ENCODE data around the gene CAMP.
"Not testable (repeated sequence)": the region's sequence is repeated elsewhere in the genome, so short reads cannot be mapped to it uniquely, and the experiment has no call there.

The CAMP gene

DNA sequence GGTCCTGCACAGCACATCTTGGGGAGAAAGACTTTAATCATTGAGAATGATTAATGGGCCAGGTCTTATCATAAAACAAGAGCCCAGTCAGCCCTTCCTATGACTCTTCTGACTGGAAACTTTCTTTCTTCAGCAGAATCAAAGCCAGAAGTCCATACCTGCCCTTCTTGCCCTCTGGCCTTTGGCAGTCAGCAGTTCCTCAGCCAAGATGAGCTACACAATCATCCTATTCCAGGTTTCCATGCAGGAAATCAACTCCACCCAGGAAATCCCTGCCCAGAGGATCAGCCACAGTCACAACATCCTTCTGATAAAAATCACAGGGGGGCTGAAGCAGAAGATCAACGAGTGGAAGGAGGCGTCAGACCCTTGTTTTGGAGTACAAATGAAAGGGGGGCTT lies 44.5 kb downstream of the CAMP start:
- H3K4me3 Mint-ChIP-seq: peak overlapping the region; percentile 54

GRCh38 chr3:48268381-48268935 lies 45.2 kb downstream of the CAMP start:
- peak overlapping the region; percentile 62 for H3K4me3 Mint-ChIP-seq
- H3K9me3 Mint-ChIP-seq: no peaks in the 10 kb centered on the region
- peak overlapping the region; percentile 90 for H3K27ac Mint-ChIP-seq
- peaks cover 42% of the 10 kb centered on the region for H3K4me1 Mint-ChIP-seq (ENCODE audit: low read depth)
- H3K27me3 Mint-ChIP-seq: no peaks in the 10 kb centered on the region
- H3K36me3 Mint-ChIP-seq (ENCODE audit: low read depth): peaks cover 57% of the 10 kb centered on the region

More for the DNA sequence above, 44.5 kb downstream of the CAMP start:
- Mint-ChIP-seq H3K27ac (peak overlapping the region; percentile 90), H3K9me3 (no peaks in the 10 kb centered on the region), H3K27me3 (no peaks in the 10 kb centered on the region), H3K4me1 (ENCODE audit: low read depth) (peaks cover 42% of the 10 kb centered on the region), H3K36me3 (ENCODE audit: low read depth) (peaks cover 57% of the 10 kb centered on the region)

GRCh38 chr3:48268936-48269561 lies 45.8 kb downstream of the CAMP start:
- Mint-ChIP-seq H3K27ac (peak overlapping the region; percentile 90), H3K36me3 (ENCODE audit: low read depth) (peaks cover 53% of the 10 kb centered on the region), H3K4me1 (ENCODE audit: low read depth) (peaks cover 42% of the 10 kb centered on the region), H3K9me3 (no peaks in the 10 kb centered on the region), H3K27me3 (no peaks in the 10 kb centered on the region), H3K4me3 (peak overlapping the region; percentile 62)

DNA sequence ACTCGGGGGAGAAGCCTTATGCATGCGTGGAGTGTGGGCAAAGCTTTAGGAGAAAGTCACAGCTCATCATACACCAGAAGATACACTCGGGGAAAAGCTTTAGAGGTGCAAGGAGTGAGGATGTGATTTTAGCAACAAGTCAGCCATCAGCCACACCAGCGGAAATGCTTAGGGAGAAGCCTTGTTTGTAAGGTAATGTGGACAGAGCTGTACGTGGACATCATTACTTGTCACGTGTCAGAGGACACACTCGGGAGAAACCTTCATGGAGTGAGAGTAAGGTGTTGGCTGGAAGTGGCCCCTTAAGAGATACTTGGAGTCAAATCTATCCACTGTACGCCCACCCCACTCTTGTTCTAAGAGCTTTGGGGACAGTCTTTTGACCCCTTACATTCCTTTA lies 46.3 kb downstream of the CAMP start:
- Mint-ChIP-seq H3K27ac (peak overlapping the region; percentile 90), H3K4me3 (peak overlapping the region; percentile 62), H3K36me3 (ENCODE audit: low read depth) (peaks cover 50% of the 10 kb centered on the region), H3K9me3 (no peaks in the 10 kb centered on the region), H3K4me1 (ENCODE audit: low read depth) (peaks cover 42% of the 10 kb centered on the region), H3K27me3 (no peaks in the 10 kb centered on the region)

GRCh38 chr3:48270306-48270705 lies 47.0 kb downstream of the CAMP start:
- Mint-ChIP-seq H3K4me1 (ENCODE audit: low read depth) (peaks cover 42% of the 10 kb centered on the region), H3K27ac (peak overlapping the region; percentile 83), H3K36me3 (ENCODE audit: low read depth) (peaks cover 50% of the 10 kb centered on the region), H3K27me3 (no peaks in the 10 kb centered on the region), H3K4me3 (no peak overlapping the region), H3K9me3 (no peaks in the 10 kb centered on the region)

- H3K9me3 Mint-ChIP-seq, H3K4me3 Mint-ChIP-seq, H3K27ac Mint-ChIP-seq, H3K27me3 Mint-ChIP-seq: not testable (repeated sequence)
- H3K36me3 Mint-ChIP-seq (ENCODE audit: low read depth): peaks cover 46% of the 10 kb centered on the region
- H3K4me1 Mint-ChIP-seq (ENCODE audit: low read depth): peaks cover 42% of the 10 kb centered on the region
Observed at GRCh38 chr3:48271223-48271622, 47.9 kb downstream of the CAMP start.

GRCh38 chr3:48271763-48272498 lies 48.6 kb downstream of the CAMP start:
- Mint-ChIP-seq H3K27ac (no peak overlapping the region), H3K4me3 (no peak overlapping the region), H3K36me3 (ENCODE audit: low read depth) (peaks cover 41% of the 10 kb centered on the region), H3K9me3 (no peaks in the 10 kb centered on the region), H3K4me1 (ENCODE audit: low read depth) (peaks cover 39% of the 10 kb centered on the region), H3K27me3 (no peaks in the 10 kb centered on the region)

GRCh38 chr3:48273594-48274211 lies 50.4 kb downstream of the CAMP start:
- peaks cover 23% of the 10 kb centered on the region for H3K4me1 Mint-ChIP-seq (ENCODE audit: low read depth)
- peak overlapping the region; percentile 45 for H3K27ac Mint-ChIP-seq
- no peak overlapping the region for H3K4me3 Mint-ChIP-seq
- H3K27me3 Mint-ChIP-seq: no peaks in the 10 kb centered on the region
- no peaks in the 10 kb centered on the region for H3K9me3 Mint-ChIP-seq
- H3K36me3 Mint-ChIP-seq (ENCODE audit: low read depth): peaks cover 27% of the 10 kb centered on the region

GRCh38 chr3:48274452-48274851 lies 51.2 kb downstream of the CAMP start:
- Mint-ChIP-seq H3K9me3 (no peaks in the 10 kb centered on the region), H3K27me3 (no peaks in the 10 kb centered on the region), H3K27ac (no peak overlapping the region), H3K36me3 (ENCODE audit: low read depth) (peaks cover 19% of the 10 kb centered on the region), H3K4me3 (no peak overlapping the region), H3K4me1 (ENCODE audit: low read depth) (peaks cover 16% of the 10 kb centered on the region)

All from stimulated activated naive CD8-positive, alpha-beta T cell treated with anti-CD3 and anti-CD28 coated beads, Interleukin-15, Interleukin-2, amounts not matched to agents 100 ng/mL and 50 ng/mL, for 24 hours (primary cell).